HepG2 (cell line): ENCODE measurements around the gene BPIFA1. TPM values are rescaled to one million over a fixed set of nuclear protein-coding genes. Genes with fewer than 3 reads are reported as not detected.

ENCODE experiments used
- ATF7 ChIP-seq, 2 experiments: fragments of 450-650 bp in 1 of 2; sonication (generic) in 1 of 2; formaldehyde crosslinking in 1 of 2; IDR thresholded peaks; 2 replicates each; pipeline versions ENCODE4 v1.4.0 to v1.6.1; 2016 to 2020; ENCODE audit warnings: antibody characterized with exemption in 1 of 2, mild to moderate bottlenecking in 1 of 2, missing genetic modification reagents in 1 of 2
- DNMT3B ChIP-seq: conservative IDR thresholded peaks from 2 replicates; pipeline ENCODE4 v1.6.1; 2016; ENCODE audit warnings: missing biosample characterization, control low read depth
- EED ChIP-seq: sonication (generic); formaldehyde crosslinking; IDR thresholded peaks from 2 replicates; pipeline ENCODE4 v1.5.0; 2020; ENCODE audit warnings: mild to moderate bottlenecking, missing genetic modification reagents
- GATAD1 ChIP-seq: IDR thresholded peaks from 2 replicates; pipeline ENCODE4 v1.6.1; 2016; ENCODE audit warnings: missing genetic modification reagents, missing compliant biosample characterization
- MLLT10 ChIP-seq: sonication (generic); formaldehyde crosslinking; IDR thresholded peaks from 2 replicates; pipeline ENCODE4 v1.4.0; 2020; ENCODE audit warnings: missing genetic modification reagents
- NCOR1 ChIP-seq: fragments of 200-600 bp; sonication (generic); IDR thresholded peaks from 2 replicates; pipeline ENCODE4 v1.7.0; 2017; ENCODE audit warnings: antibody characterized with exemption, low read length, borderline replicate concordance
- PPARG ChIP-seq: conservative IDR thresholded peaks from 2 replicates; pipeline ENCODE4 v1.6.1; 2016; ENCODE audit warnings: missing biosample characterization, missing genetic modification reagents
- SOX5 ChIP-seq: IDR thresholded peaks from 2 replicates; pipeline ENCODE4 v1.6.1; 2016; ENCODE audit warnings: borderline replicate concordance
- STAG1 ChIP-seq: sonication (generic); formaldehyde crosslinking; IDR thresholded peaks from 2 replicates; pipeline ENCODE4 v1.4.0; 2020; ENCODE audit warnings: missing genetic modification reagents
- TFDP1 ChIP-seq: IDR thresholded peaks from 2 replicates; pipeline ENCODE4 v1.6.1; 2016; ENCODE audit warnings: missing compliant biosample characterization, missing genetic modification reagents, borderline replicate concordance
- ZNF451 ChIP-seq: sonication (generic); formaldehyde crosslinking; IDR thresholded peaks from 2 replicates; pipeline ENCODE4 v1.5.0; 2020; ENCODE audit warnings: mild to moderate bottlenecking, missing genetic modification reagents
- ZNF563 ChIP-seq: sonication (generic); formaldehyde crosslinking; IDR thresholded peaks from 2 replicates; pipeline ENCODE4 v1.8.0; 2022; ENCODE audit warnings: mild to moderate bottlenecking, moderate library complexity, missing genetic modification reagents
- ZNF574 ChIP-seq: sonication (generic); formaldehyde crosslinking; IDR thresholded peaks from 2 replicates; pipeline ENCODE4 v1.4.0; 2020; ENCODE audit warnings: missing genetic modification reagents
- ZNF619 ChIP-seq: sonication (generic); formaldehyde crosslinking; IDR thresholded peaks from 2 replicates; pipeline ENCODE4 v1.4.0; 2020; ENCODE audit warnings: mild to moderate bottlenecking, missing genetic modification reagents
- ZNF788 ChIP-seq: sonication (generic); formaldehyde crosslinking; IDR thresholded peaks from 2 replicates; pipeline ENCODE4 v1.5.0; 2020; ENCODE audit warnings: mild to moderate bottlenecking, missing genetic modification reagents, borderline replicate concordance
- polyA plus RNA-seq, 8 experiments: library from polyadenylated mRNA; depleted of rRNA in 3 of 8; stranded (reverse) in 7 of 8; unstranded in 1 of 8; fragments of >200 nt; fragmentation: Illumina TruSeq in 4 of 8; extraction: Trizol in 4 of 8; gene quantifications; 2 replicates each; pipeline versions ENCODE4 v1.2.1 to v1.2.3, GENCODE V29; 2011 to 2016; ENCODE audit warnings: low read depth in 4 of 8, missing spikeins in 1 of 8, mixed read lengths in 1 of 8; ENCODE audit not compliant: insufficient read depth in 1 of 8
- total RNA-seq, 5 experiments: library from RNA; depleted of rRNA; stranded (reverse); fragments of >200 nt; fragmentation: Illumina TruSeq; extraction: Trizol; gene quantifications; 2 replicates each; pipeline ENCODE4 v1.2.3, GENCODE V29; 2016; ENCODE audit warnings: low read depth in 1 of 5
- TF ChIP-seq, protein P1 (sequence below): sonication (generic); formaldehyde crosslinking; IDR thresholded peaks from 2 replicates; pipeline ENCODE4 v1.4.0; 2020; ENCODE audit warnings: missing genetic modification reagents
- TF ChIP-seq, protein P2 (sequence below): sonication (generic); formaldehyde crosslinking; IDR thresholded peaks from 2 replicates; pipeline ENCODE4 v1.4.0; 2020; ENCODE audit warnings: missing genetic modification reagents
- TF ChIP-seq, protein P3 (sequence below): IDR thresholded peaks from 2 replicates; pipeline ENCODE4 v1.6.1; 2016; ENCODE audit warnings: low read depth

Gene BPIFA1
- total and polyA plus RNA-seq, 2 of the 13 experiments (the other 11 are each of a cell fraction or from before 2014, with no cell fraction given) = not detected

DNA sequence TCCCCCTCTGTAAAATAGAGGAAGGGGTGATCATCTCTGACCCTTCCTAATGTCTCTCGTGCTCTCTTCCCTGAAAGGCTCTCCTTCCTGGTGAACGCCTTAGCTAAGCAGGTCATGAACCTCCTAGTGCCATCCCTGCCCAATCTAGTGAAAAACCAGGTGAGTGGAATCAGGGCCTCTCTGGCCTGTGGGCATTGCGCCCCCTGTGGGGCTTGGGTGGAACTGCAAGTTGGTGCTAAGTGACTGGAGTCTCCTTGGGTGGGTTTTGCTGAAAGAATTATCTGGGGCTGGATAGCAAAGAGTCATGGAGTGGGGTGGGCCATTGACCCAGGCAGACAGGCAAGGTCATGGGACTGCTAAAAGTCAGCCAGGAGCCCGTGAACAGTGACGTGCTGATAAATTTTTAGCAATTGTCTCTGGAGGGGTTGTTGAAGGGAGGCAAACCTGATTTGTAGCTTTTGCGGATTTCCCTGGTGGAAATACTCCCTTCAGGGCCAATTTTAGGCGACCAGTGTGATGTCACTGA, 56.1 kb downstream of the BPIFA1 start (continued):
- peak; percentile 75 for TF ChIP-seq ZNF574 (CRISPR knock-in tag)
- TF ChIP-seq ZNF563 (CRISPR knock-in tag) = no peak
- TF ChIP-seq, protein P1, sequence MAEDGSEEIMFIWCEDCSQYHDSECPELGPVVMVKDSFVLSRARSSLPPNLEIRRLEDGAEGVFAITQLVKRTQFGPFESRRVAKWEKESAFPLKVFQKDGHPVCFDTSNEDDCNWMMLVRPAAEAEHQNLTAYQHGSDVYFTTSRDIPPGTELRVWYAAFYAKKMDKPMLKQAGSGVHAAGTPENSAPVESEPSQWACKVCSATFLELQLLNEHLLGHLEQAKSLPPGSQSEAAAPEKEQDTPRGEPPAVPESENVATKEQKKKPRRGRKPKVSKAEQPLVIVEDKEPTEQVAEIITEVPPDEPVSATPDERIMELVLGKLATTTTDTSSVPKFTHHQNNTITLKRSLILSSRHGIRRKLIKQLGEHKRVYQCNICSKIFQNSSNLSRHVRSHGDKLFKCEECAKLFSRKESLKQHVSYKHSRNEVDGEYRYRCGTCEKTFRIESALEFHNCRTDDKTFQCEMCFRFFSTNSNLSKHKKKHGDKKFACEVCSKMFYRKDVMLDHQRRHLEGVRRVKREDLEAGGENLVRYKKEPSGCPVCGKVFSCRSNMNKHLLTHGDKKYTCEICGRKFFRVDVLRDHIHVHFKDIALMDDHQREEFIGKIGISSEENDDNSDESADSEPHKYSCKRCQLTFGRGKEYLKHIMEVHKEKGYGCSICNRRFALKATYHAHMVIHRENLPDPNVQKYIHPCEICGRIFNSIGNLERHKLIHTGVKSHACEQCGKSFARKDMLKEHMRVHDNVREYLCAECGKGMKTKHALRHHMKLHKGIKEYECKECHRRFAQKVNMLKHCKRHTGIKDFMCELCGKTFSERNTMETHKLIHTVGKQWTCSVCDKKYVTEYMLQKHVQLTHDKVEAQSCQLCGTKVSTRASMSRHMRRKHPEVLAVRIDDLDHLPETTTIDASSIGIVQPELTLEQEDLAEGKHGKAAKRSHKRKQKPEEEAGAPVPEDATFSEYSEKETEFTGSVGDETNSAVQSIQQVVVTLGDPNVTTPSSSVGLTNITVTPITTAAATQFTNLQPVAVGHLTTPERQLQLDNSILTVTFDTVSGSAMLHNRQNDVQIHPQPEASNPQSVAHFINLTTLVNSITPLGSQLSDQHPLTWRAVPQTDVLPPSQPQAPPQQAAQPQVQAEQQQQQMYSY (CRISPR knock-in tag) = no peak
- peak; percentile 27; the same call in 1 of the 2 replicates for TF ChIP-seq SOX5 (CRISPR knock-in tag)
- peak; percentile 51; the same call in 1 of the 2 replicates for TF ChIP-seq EED (CRISPR knock-in tag)
- TF ChIP-seq TFDP1 (CRISPR knock-in tag) = 0 out of 2 replicates have a peak, but pooled peaks have one; percentile 21
- no peak for TF ChIP-seq ATF7 (IDR thresholded peaks at IDR 0.05)
- no peak for TF ChIP-seq ATF7 (CRISPR knock-in tag; IDR thresholded peaks at IDR 0.05)
- TF ChIP-seq, protein P2, sequence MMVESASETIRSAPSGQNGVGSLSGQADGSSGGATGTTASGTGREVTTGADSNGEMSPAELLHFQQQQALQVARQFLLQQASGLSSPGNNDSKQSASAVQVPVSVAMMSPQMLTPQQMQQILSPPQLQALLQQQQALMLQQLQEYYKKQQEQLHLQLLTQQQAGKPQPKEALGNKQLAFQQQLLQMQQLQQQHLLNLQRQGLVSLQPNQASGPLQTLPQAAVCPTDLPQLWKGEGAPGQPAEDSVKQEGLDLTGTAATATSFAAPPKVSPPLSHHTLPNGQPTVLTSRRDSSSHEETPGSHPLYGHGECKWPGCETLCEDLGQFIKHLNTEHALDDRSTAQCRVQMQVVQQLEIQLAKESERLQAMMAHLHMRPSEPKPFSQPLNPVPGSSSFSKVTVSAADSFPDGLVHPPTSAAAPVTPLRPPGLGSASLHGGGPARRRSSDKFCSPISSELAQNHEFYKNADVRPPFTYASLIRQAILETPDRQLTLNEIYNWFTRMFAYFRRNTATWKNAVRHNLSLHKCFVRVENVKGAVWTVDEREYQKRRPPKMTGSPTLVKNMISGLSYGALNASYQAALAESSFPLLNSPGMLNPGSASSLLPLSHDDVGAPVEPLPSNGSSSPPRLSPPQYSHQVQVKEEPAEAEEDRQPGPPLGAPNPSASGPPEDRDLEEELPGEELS (CRISPR knock-in tag) = no peak
- 0 out of 2 replicates have a peak, but pooled peaks have one; percentile 46 for TF ChIP-seq PPARG (CRISPR knock-in tag)
- no peak for TF ChIP-seq NCOR1
- peak; percentile 96 for TF ChIP-seq STAG1 (CRISPR knock-in tag)
- TF ChIP-seq DNMT3B (CRISPR knock-in tag) = no peak
- TF ChIP-seq GATAD1 (CRISPR knock-in tag) = peak; percentile 45; the same call in 1 of the 2 replicates
- TF ChIP-seq ZNF619 (CRISPR knock-in tag) = peak; percentile 76; the same call in 1 of the 2 replicates
- TF ChIP-seq, protein P3, sequence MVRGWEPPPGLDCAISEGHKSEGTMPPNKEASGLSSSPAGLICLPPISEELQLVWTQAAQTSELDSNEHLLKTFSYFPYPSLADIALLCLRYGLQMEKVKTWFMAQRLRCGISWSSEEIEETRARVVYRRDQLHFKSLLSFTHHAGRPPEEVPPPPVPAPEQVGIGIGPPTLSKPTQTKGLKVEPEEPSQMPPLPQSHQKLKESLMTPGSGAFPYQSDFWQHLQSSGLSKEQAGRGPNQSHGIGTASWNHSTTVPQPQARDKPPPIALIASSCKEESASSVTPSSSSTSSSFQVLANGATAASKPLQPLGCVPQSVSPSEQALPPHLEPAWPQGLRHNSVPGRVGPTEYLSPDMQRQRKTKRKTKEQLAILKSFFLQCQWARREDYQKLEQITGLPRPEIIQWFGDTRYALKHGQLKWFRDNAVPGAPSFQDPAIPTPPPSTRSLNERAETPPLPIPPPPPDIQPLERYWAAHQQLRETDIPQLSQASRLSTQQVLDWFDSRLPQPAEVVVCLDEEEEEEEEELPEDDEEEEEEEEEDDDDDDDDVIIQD (CRISPR knock-in tag) = 0 out of 2 replicates have a peak, but pooled peaks have one; percentile 23
- TF ChIP-seq ZNF788 (CRISPR knock-in tag) = peak; percentile 69; the same call in 1 of the 2 replicates
- no peak for TF ChIP-seq ZNF451 (CRISPR knock-in tag)
- no peak for TF ChIP-seq MLLT10 (CRISPR knock-in tag)
